ENCODE data around the gene REEP5. TPM values are rescaled to one million over a fixed set of nuclear protein-coding genes. Genes with fewer than 3 reads are reported as not detected.

Gene REEP5
- total and polyA plus RNA-seq, 4 donors = 41.5 to 182 (median 44.0) TPM

- Histone ChIP-seq H3K9me3 (ENCODE audit: control insufficient read depth in 4 of 4, low read length in 3 of 4) (no peaks in the 10 kb centered on the region), H3K27me3 (ENCODE audit: control insufficient read depth in 4 of 4, insufficient read depth in 4 of 4, low read length in 3 of 4) (no peaks in the 10 kb centered on the region), H3K27ac (ENCODE audit: low read depth in 1 of 2, low read length in 2 of 2) (no peak overlapping the region), H3K9ac (ENCODE audit: low read depth in 1 of 2, low read length in 2 of 2) (no peak overlapping the region), H3K4me3 (ENCODE audit: low read depth in 1 of 3, low read length in 3 of 3) (no peak overlapping the region), H3K36me3 (ENCODE audit: control insufficient read depth in 4 of 4, insufficient read depth in 3 of 4, low read depth in 1 of 4, low read length in 3 of 4) (no peaks in the 10 kb centered on the region), H3K4me1 (ENCODE audit: control insufficient read depth in 4 of 4, insufficient read depth in 4 of 4, low read length in 3 of 4) (no peaks in the 10 kb centered on the region)
- TF ChIP-seq NR2F2 (IDR thresholded peaks at IDR 0.05) (no peak), RAD21 (IDR thresholded peaks at IDR 0.05) (no peak), EGR1 (IDR thresholded peaks at IDR 0.05; ENCODE audit: low read depth in 2 of 2) (no peak), FOXA1 (IDR thresholded peaks at IDR 0.05) (no peak), REST (IDR thresholded peaks at IDR 0.05) (no peak), GABPA (IDR thresholded peaks at IDR 0.05 in 1 of 2, conservative IDR thresholded peaks at IDR 0.05 in 1 of 2) (no peak), RXRA (IDR thresholded peaks at IDR 0.05) (no peak), HNF4G (IDR thresholded peaks at IDR 0.05) (no peak), YY1 (IDR thresholded peaks at IDR 0.05) (no peak), ATF3 (IDR thresholded peaks at IDR 0.05) (no peak)
- WGBS = 98% methylated on average over 1 of the region's 1 CpG
- DNase-seq (ENCODE audit: low spot score) = no peak
These were observed 26.4 kb upstream of the REEP5 start for GRCh38 chr5:112948458-112948857.

GRCh38 chr5:112940670-112941069 lies 18.6 kb upstream of the REEP5 start:
- Histone ChIP-seq H3K4me1 (ENCODE audit: control insufficient read depth in 4 of 4, insufficient read depth in 4 of 4, low read length in 3 of 4) (no peaks in the 10 kb centered on the region), H3K4me3 (ENCODE audit: low read depth in 1 of 3, low read length in 3 of 3) (no peak overlapping the region), H3K27me3 (ENCODE audit: control insufficient read depth in 4 of 4, insufficient read depth in 4 of 4, low read length in 3 of 4) (no peaks in the 10 kb centered on the region), H3K27ac (ENCODE audit: low read depth in 1 of 2, low read length in 2 of 2) (no peak overlapping the region), H3K9me3 (ENCODE audit: control insufficient read depth in 4 of 4, low read length in 3 of 4) (no peaks in the 10 kb centered on the region), H3K9ac (ENCODE audit: low read depth in 1 of 2, low read length in 2 of 2) (no peak overlapping the region), H3K36me3 (ENCODE audit: control insufficient read depth in 4 of 4, insufficient read depth in 3 of 4, low read depth in 1 of 4, low read length in 3 of 4) (no peaks in the 10 kb centered on the region)
- WGBS = 74% methylated on average over 2 of the region's 2 CpGs
- no peak for DNase-seq (ENCODE audit: low spot score)
- no peak for TF ChIP-seq RXRA (IDR thresholded peaks at IDR 0.05)
- TF ChIP-seq YY1 (IDR thresholded peaks at IDR 0.05) = no peak
- no peak for TF ChIP-seq FOXA1 (IDR thresholded peaks at IDR 0.05)
- TF ChIP-seq MAX (IDR thresholded peaks at IDR 0.05) = no peak
- no peak for TF ChIP-seq GABPA (IDR thresholded peaks at IDR 0.05 in 1 of 2, conservative IDR thresholded peaks at IDR 0.05 in 1 of 2)
- no peak for TF ChIP-seq NR2F2 (IDR thresholded peaks at IDR 0.05)
- no peak for TF ChIP-seq HNF4A (conservative IDR thresholded peaks at IDR 0.05)
- TF ChIP-seq RAD21 (IDR thresholded peaks at IDR 0.05) = no peak
- TF ChIP-seq EGR1 (IDR thresholded peaks at IDR 0.05; ENCODE audit: low read depth in 2 of 2) = no peak
- no peak for TF ChIP-seq FOXA2 (IDR thresholded peaks at IDR 0.05)

- no peaks in the 10 kb centered on the region for H3K4me1 ChIP-seq (ENCODE audit: control insufficient read depth in 4 of 4, insufficient read depth in 4 of 4, low read length in 3 of 4)
- TF ChIP-seq ATF3 (IDR thresholded peaks at IDR 0.05) = no peak
- no peak for TF ChIP-seq EGR1 (IDR thresholded peaks at IDR 0.05; ENCODE audit: low read depth in 2 of 2)
- TF ChIP-seq FOXA1 (IDR thresholded peaks at IDR 0.05) = no peak
- no peak overlapping the region for H3K4me3 ChIP-seq (ENCODE audit: low read depth in 1 of 3, low read length in 3 of 3)
- 89% methylated on average over 8 of the region's 8 CpGs for WGBS
- no peaks in the 10 kb centered on the region for H3K27me3 ChIP-seq (ENCODE audit: control insufficient read depth in 4 of 4, insufficient read depth in 4 of 4, low read length in 3 of 4)
- H3K36me3 ChIP-seq (ENCODE audit: control insufficient read depth in 4 of 4, insufficient read depth in 3 of 4, low read depth in 1 of 4, low read length in 3 of 4) = no peaks in the 10 kb centered on the region
- H3K9ac ChIP-seq (ENCODE audit: low read depth in 1 of 2, low read length in 2 of 2) = no peak overlapping the region
- no peak for DNase-seq (ENCODE audit: low spot score)
- no peaks in the 10 kb centered on the region for H3K9me3 ChIP-seq (ENCODE audit: control insufficient read depth in 4 of 4, low read length in 3 of 4)
- no peak overlapping the region for H3K27ac ChIP-seq (ENCODE audit: low read depth in 1 of 2, low read length in 2 of 2)
These were observed 16.3 kb upstream of the REEP5 start for GRCh38 chr5:112938286-112938685.
